Stimulated activated CD8-positive, alpha-beta memory T cell treated with anti-CD3 and anti-CD28 coated beads, Interleukin-15, amount 100 ng/mL, for 24 hours (primary cell): Measurements from ENCODE around the gene GABPB1.

Experiments used
- DNase-seq: peaks from one replicate; pipeline ENCODE4 v3.0.0-alpha.2; 2020; ENCODE audit warnings: low read depth

Gene GABPB1

GRCh38 chr15:50344006-50344464 lies 11.0 kb downstream of the GABPB1 start:
- no peak for DNase-seq

DNA sequence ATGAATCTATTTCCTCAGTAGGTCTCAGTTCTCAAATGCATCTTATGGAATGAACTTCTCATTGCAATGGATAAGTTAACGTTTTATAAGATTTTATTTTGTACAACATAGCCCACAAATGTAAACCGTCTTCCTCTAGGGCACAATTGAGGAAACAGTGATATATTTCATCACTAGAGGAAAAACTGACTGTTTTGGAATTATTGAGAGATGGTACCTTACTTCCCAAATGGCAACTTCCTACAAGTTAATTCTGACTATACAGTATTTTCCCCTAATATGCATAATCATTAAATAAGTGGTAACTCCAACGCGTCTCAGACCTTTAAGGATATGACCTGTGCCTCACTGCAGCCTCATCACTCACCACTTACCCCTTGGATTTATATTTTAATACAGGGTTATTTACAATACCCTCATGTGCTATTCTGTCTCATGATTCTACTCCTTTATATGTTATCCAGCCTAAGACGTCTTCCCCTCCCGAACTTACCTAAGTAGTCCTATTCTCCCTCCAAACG lies 13.3 kb downstream of the GABPB1 start:
- DNase-seq: no peak

GRCh38 chr15:50340416-50340815 lies 14.6 kb downstream of the GABPB1 start:
- DNase-seq: no peak

GRCh38 chr15:50339717-50340116 lies 15.3 kb downstream of the GABPB1 start:
- DNase-seq: no peak

GRCh38 chr15:50335251-50335650 lies 19.7 kb downstream of the GABPB1 start:
- DNase-seq: no peak

DNA sequence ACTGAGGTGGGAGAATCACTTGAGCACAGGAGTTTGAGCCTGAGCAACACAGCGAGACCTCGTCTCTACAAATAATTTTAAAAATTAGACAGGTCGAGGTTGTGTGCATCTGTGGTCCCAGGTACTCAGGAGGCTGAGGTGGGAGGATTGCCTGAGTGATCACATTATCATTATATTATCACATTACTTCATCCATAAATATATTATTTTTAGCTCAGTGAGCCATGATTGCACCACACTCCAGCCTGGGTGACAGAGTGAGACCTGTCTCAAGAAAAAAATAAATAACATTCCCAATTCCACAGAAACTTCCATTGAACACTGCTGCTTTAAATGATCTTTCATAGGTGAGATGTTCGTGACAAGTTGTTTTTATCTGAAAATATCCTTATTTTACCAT lies 21.8 kb downstream of the GABPB1 start:
- no peak for DNase-seq

- DNase-seq: no peak
Measured at GRCh38 chr15:50330921-50331320, 24.1 kb downstream of the GABPB1 start.

GRCh38 chr15:50328116-50328515 lies 26.9 kb downstream of the GABPB1 start:
- no peak for DNase-seq

DNA sequence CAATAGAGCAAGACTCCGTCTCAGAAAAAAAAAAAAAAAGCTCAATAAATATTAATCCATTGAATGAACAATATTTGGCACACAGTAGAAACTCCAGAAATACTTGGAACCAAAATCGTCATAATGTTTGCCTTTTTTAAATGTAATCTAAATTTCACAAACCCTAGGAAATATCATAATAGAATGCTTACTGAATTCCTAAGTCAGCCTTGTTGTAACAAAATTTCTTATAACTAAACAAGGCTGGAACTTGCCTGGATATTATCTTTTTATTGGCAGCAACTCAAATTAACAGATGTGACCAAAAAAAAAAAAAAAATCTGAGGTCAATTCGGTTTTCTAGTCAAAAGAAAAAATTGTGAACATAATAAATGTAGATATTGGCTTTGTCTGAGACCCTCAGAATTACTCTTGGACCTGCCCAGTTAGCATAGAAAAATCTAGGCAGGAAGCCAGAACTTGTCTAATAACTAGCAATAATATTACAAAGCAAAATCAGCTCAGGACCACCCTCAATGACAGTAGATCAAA lies 33.3 kb downstream of the GABPB1 start:
- no peak for DNase-seq

GRCh38 chr15:50320504-50320903 lies 34.5 kb downstream of the GABPB1 start:
- no peak for DNase-seq

- no peak for DNase-seq
Measured at GRCh38 chr15:50318697-50319096, 36.3 kb downstream of the GABPB1 start.

DNA sequence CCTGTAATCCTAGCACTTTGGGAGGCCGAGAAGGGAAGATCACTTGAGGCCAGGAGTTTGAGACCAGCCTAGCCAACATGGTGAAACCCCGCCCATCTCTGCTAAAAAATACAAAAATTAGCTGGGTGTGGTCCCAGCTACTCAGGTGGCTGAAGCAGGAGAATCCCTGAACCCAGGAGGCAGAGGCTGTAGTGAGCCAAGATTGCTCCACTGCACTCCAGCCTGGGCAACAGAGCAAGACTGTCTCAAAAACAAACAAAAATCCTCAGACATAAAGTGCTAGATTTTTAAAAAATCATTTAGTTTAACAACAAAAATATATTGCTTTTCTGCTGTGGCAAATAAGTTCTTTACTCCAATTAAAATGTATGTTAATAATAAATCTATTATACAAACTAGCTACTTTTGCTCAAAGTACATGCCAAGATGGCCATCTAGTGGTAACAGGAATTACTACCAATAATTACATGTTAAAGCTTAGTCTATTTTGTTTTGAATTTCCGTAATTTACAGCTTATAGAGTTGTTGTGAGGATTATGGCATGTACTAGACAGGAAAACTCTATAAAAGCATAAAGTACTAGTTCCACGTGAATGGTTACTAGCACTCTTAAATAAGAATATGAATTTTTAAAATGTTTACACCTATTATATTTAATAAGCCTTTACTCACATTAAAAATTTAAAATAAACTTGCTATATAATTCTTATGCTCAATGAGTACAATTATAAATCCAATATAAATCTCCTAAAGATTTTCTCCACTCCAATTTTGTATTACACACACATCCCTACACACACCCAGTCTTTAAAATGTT lies 39.0 kb downstream of the GABPB1 start:
- no peak for DNase-seq

- DNase-seq: no peak
Measured at GRCh38 chr15:50312636-50313035, 42.4 kb downstream of the GABPB1 start.

- no peak for DNase-seq
Measured at GRCh38 chr15:50307799-50308198, 47.2 kb downstream of the GABPB1 start.

- DNase-seq: no peak
Measured at GRCh38 chr15:50304836-50305235, 50.2 kb downstream of the GABPB1 start.

GRCh38 chr15:50302581-50302980 lies 52.4 kb downstream of the GABPB1 start:
- no peak for DNase-seq

- DNase-seq: no peak
Measured at GRCh38 chr15:50298340-50298739, 56.7 kb downstream of the GABPB1 start.

- no peak for DNase-seq
Measured at GRCh38 chr15:50295966-50296365, 59.0 kb downstream of the GABPB1 start.

DNA sequence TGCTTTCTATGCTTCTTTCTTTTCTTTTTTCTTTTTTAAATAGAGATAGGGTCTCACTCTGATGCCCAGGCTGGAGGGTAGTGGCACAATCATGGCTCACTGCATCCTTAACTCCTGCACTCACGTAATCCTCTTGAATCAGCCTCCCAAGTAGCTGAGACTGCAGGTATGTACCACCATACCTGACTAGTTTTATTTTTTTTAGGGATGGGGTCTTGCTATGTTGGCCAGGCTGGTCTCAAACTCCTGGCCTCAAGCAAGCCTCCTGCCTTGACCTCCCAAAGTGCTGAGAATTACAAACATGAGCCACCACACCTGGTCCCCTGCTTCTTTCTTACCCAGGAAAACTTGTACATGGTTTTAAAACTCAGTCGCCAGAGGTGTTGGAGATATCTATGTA lies 65.2 kb downstream of the GABPB1 start:
- DNase-seq: no peak

DNA sequence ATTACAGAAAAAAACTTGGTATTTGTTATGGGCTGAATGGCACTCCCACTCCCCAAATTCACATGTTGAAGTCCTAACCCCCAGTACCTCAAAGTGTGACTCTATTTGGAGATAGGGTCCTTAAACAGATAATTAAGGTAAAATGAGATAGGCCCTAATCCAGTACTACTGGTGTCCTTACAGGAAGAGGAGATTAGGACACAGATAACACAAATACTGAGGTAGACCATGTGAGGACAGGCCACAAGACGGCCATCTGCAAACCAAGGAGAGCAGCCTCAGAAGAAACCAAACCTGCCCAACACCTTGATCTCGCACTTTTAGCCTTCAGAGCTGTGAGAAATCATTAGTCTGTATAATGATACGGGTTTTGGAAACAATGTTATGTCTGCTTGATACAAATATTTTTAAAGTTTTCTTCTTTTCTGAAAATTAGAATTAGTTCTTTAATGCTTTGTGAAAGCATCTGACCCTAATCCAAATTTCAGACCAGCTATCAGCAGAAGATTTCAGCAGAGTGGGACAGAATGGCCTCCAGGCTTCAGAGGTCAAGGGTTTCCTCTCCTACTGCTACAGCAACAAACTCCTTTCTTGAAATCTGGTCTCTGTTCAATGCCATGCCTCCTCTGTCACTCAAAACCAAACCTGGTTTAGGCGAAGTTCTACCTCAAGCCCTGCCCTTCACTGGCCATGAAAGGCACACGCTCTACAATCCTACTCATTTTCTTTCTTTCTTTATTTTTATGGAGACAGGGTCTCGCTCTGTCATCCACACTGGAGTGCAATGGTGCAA lies 67.5 kb downstream of the GABPB1 start:
- no peak for DNase-seq

- no peak for DNase-seq
Measured at GRCh38 chr15:50281427-50281826, 73.6 kb downstream of the GABPB1 start.

GRCh38 chr15:50280271-50280670 lies 74.7 kb downstream of the GABPB1 start:
- DNase-seq: no peak

GRCh38 chr15:50278496-50278895 lies 76.5 kb downstream of the GABPB1 start:
- no peak for DNase-seq
